OCI-LY3 (cell line): ENCODE measurements around the gene OR1Q1.

ENCODE experiments used
- H2AFZ ChIP-seq: fragments of 200-600, 300-600 bp; shearing (Covaris generic); 2 replicates; pipeline ENCODE4 v1.6.0; 2014; ENCODE audit warnings: antibody characterized with exemption, low read depth, low read length
- H3K27ac ChIP-seq: fragments of 200-600, 300-600 bp; sonication (generic); 2 replicates; pipeline ENCODE4 v1.5.1; 2014; ENCODE audit warnings: mild to moderate bottlenecking, low read length, moderate library complexity, mixed read lengths
- H3K27me3 ChIP-seq: fragments of 200-600, 300-600 bp; sonication (generic); 2 replicates; pipeline ENCODE4 v1.6.1; 2014; ENCODE audit warnings: low read depth, low read length, mixed read lengths
- H3K36me3 ChIP-seq: fragments of 200-600, 300-600 bp; sonication (generic); replicated peaks from 2 replicates; pipeline ENCODE3; 2014; ENCODE audit warnings: low read depth, low read length, mixed read lengths
- H3K4me1 ChIP-seq: fragments of 300-600, 200-600 bp; sonication (generic); 2 replicates; pipeline ENCODE4 v1.6.1; 2014; ENCODE audit warnings: low read length, mixed read lengths
- H3K4me2 ChIP-seq: fragments of 200-600, 300-600 bp; sonication (generic); 2 replicates; pipeline ENCODE4 v1.6.1; 2014; ENCODE audit warnings: low read length, mixed read lengths
- H3K4me3 ChIP-seq: fragments of 300-600, 200-600 bp; sonication (generic); 2 replicates; pipeline ENCODE4 v1.5.1; 2014; ENCODE audit warnings: antibody characterized with exemption, mild to moderate bottlenecking, low read length, moderate library complexity
- H3K79me2 ChIP-seq: fragments of 300-600, 200-600 bp; shearing (Covaris generic); 2 replicates; pipeline ENCODE4 v1.6.1; 2014; ENCODE audit warnings: mild to moderate bottlenecking, low read length, mixed read lengths
- H3K9ac ChIP-seq: fragments of 300-600, 200-600 bp; shearing (Covaris generic); 2 replicates; pipeline ENCODE4 v1.6.0; 2014; ENCODE audit warnings: mild to moderate bottlenecking, low read length, moderate library complexity
- H3K9me3 ChIP-seq: fragments of 200-600, 300-600 bp; shearing (Covaris generic); 2 replicates; pipeline ENCODE4 v1.6.1; 2014; ENCODE audit warnings: low read length, mixed read lengths; ENCODE audit not compliant: insufficient read depth
- H4K20me1 ChIP-seq: fragments of 200-600, 300-600 bp; sonication (generic); 2 replicates; pipeline ENCODE4 v1.6.1; 2016; ENCODE audit warnings: low read length, mixed read lengths; ENCODE audit not compliant: insufficient read depth
- CTCF ChIP-seq: fragments of 200-600, 300-600 bp; sonication (generic); IDR thresholded peaks from 2 replicates; pipeline ENCODE4 v1.5.1; 2014; ENCODE audit warnings: antibody characterized with exemption, low read length, low read depth
- EZH2phosphoT487 ChIP-seq: fragments of 200-600 bp; shearing (Covaris generic); IDR thresholded peaks from 2 replicates; pipeline ENCODE4 v1.6.1; 2018; ENCODE audit warnings: antibody characterized with exemption, mixed run types, low read depth

Gene OR1Q1

GRCh38 chr9:122661416-122661815, 46.9 kb downstream of the OR1Q1 start, which contains the start of gene OR1L1:
TSS of gene OR1L1 (plus strand) at chr9:122661716. CDS start at chr9:122661716, 0 bp downstream.
- Histone ChIP-seq H3K4me3 (no peak within 1 kb of the TSS), H2AFZ (no peak within 1 kb of the TSS), H3K9me3 (no peaks in the 10 kb centered on the region), H3K4me2 (no peak within 1 kb of the TSS), H3K79me2 (no peaks in the 10 kb centered on the region), H3K27me3 (peaks cover 7% of the 10 kb centered on the region), H3K36me3 (no peaks in the 10 kb centered on the region), H3K9ac (no peak within 1 kb of the TSS), H4K20me1 (no peaks in the 10 kb centered on the region), H3K27ac (no peak within 1 kb of the TSS), H3K4me1 (no peaks in the 10 kb centered on the region)
- TF ChIP-seq EZH2phosphoT487 (no peak), CTCF (no peak)
